A549 (cell line): ENCODE results near the gene SCNN1B. TPM values are rescaled to one million over a fixed set of nuclear protein-coding genes. Genes with fewer than 3 reads are reported as not detected.

Experiments used
- ATAC-seq, 2 experiments: fragments of 200-7000 bp in 1 of 2; fragments of >200 bp in 1 of 2; cut with Nextera tagmentation in 1 of 2; cut with Tn5 transposase in 1 of 2; 3 replicates each; pipeline versions ENCODE4 v1.8.0 to v1.9.1; 2018 to 2020; ENCODE audit warnings: mild to moderate bottlenecking in 1 of 2, moderate library complexity in 1 of 2
- CTCF ChIA-PET: fragments of 300-600 bp; sonication (Branson Sonifier 250); formaldehyde crosslinking; extraction: SDS; loops from one replicate; lab custom pipeline; 2021; ENCODE audit warnings: antibody characterized with exemption, inconsistent platforms; lab: Yijun Ruan, JAX
- POLR2A ChIA-PET: fragments of 350-600 bp; formaldehyde crosslinking; extraction: SDS; loops from one replicate; lab custom pipeline; 2021; ENCODE audit warnings: antibody characterized with exemption, inconsistent platforms; lab: Yijun Ruan, JAX
- DNase-seq, 2 experiments: peaks; one replicate each; pipeline versions ENCODE4 v3.0.0 to v3.0.0-alpha.2; 2011 to 2016; ENCODE audit warnings: low read depth in 1 of 2, low spot score in 1 of 2
- FAIRE-seq: peaks from 2 replicates; lab custom pipeline; 2011; peaks lifted over from hg19 to GRCh38; lab: Jason Lieb, UNC
- H3K27ac ChIP-seq, 2 experiments: fragments of >200 bp; sonication (Bioruptor Twin); formaldehyde crosslinking; 3 replicates each; pipeline ENCODE4 v1.5.1; 2016 to 2017
- H3K4me1 ChIP-seq: fragments of >200 bp; sonication (Bioruptor Twin); formaldehyde crosslinking; 3 replicates; pipeline ENCODE4 v1.6.1; 2016
- H3K4me2 ChIP-seq: fragments of >200 bp; sonication (Bioruptor Twin); formaldehyde crosslinking; 3 replicates; pipeline ENCODE4 v1.6.1; 2016
- H3K4me3 ChIP-seq: fragments of >200 bp; sonication (Bioruptor Twin); formaldehyde crosslinking; 3 replicates; pipeline ENCODE4 v1.5.1; 2016
- H3K9me3 ChIP-seq: fragments of >200 bp; sonication (Bioruptor Twin); formaldehyde crosslinking; 3 replicates; pipeline ENCODE4 v1.6.1; 2016
- BHLHE40 ChIP-seq: IDR thresholded peaks from 2 replicates; pipeline ENCODE4 v1.6.1; 2012; ENCODE audit warnings: low read depth, low read length, inconsistent platforms
- CHD4 ChIP-seq: fragments of 200-600 bp; sonication (generic); IDR thresholded peaks from 2 replicates; pipeline ENCODE4 v1.6.1; 2016; ENCODE audit warnings: antibody characterized with exemption, mild to moderate bottlenecking, borderline replicate concordance
- E2F6 ChIP-seq: IDR thresholded peaks from 2 replicates; pipeline ENCODE4 v1.6.1; 2012; ENCODE audit warnings: low read depth, borderline replicate concordance
- EHF ChIP-seq: fragments of 250-450 bp; sonication (Bioruptor Pico); IDR thresholded peaks from 2 replicates; pipeline ENCODE4 v1.5.0; 2020; ENCODE audit warnings: mild to moderate bottlenecking
- HDAC2 ChIP-seq: fragments of 200-600 bp; sonication (generic); IDR thresholded peaks from 2 replicates; pipeline ENCODE4 v1.6.1; 2016
- HMGXB4 ChIP-seq: fragments of 250-450 bp; sonication (Bioruptor Pico); IDR thresholded peaks from 2 replicates; pipeline ENCODE4 v1.5.0; 2021; ENCODE audit warnings: mild to moderate bottlenecking, moderate library complexity, borderline replicate concordance
- JUN ChIP-seq, 2 experiments: fragments of >200 bp; sonication (Bioruptor Twin); formaldehyde crosslinking; IDR thresholded peaks; 2 replicates in 1 of 2; 3 replicates in 1 of 2; pipeline ENCODE4 v1.6.1; 2016 to 2017
- KDM5A ChIP-seq: fragments of 200-600 bp; sonication (generic); IDR thresholded peaks from 2 replicates; pipeline ENCODE4 v1.6.1; 2016; ENCODE audit warnings: antibody characterized with exemption, mild to moderate bottlenecking
- MAZ ChIP-seq: fragments of 150-350 bp; IDR thresholded peaks from 2 replicates; pipeline ENCODE4 v1.6.1; 2014; ENCODE audit warnings: antibody characterized with exemption, low read depth, low read length, borderline replicate concordance
- NPAS2 ChIP-seq: fragments of 250-450 bp; sonication (Bioruptor Pico); IDR thresholded peaks from 2 replicates; pipeline ENCODE4 v1.8.0; 2022; ENCODE audit warnings: mild to moderate bottlenecking, moderate library complexity, borderline replicate concordance
- POLR2A ChIP-seq: IDR thresholded peaks from 2 replicates; pipeline ENCODE4 v1.6.1; 2012; ENCODE audit warnings: mild to moderate bottlenecking, low read length
- SMC3 ChIP-seq: fragments of >200 bp; sonication (Bioruptor Twin); formaldehyde crosslinking; IDR thresholded peaks from 3 replicates; pipeline ENCODE4 v1.6.1; 2018; ENCODE audit warnings: inconsistent platforms
- SREBF2 ChIP-seq: fragments of 450-650 bp; IDR thresholded peaks from 2 replicates; pipeline ENCODE4 v1.6.1; 2014; ENCODE audit warnings: mild to moderate bottlenecking, moderate library complexity
- ZFP36 ChIP-seq: fragments of 450-650 bp; IDR thresholded peaks from 2 replicates; pipeline ENCODE4 v1.6.1; 2014; ENCODE audit warnings: borderline replicate concordance; ENCODE audit not compliant: partially characterized antibody
- WGBS: methylation state at CpG from one replicate; pipeline ENCODE4 v1.1.6; 2017; ENCODE audit errors: missing lambda C conversion rate; 5-methylcytosine and 5-hydroxymethylcytosine counted together
- polyA plus RNA-seq, 4 experiments: library from polyadenylated mRNA; depleted of rRNA in 3 of 4; stranded (reverse); fragments of >200 nt; fragmentation: RNase III in 1 of 4; extraction: RNeasy Plus Mini Kit Qiagen cat#74134 plus additional on column Dnase treatment in 1 of 4; gene quantifications; 2 replicates in 3 of 4; 3 replicates in 1 of 4; pipeline ENCODE4 v1.2.3, GENCODE V29; 2011 to 2017
- TF ChIP-seq, protein P1 (sequence below): fragments of 150-350 bp; IDR thresholded peaks from 2 replicates; pipeline ENCODE4 v1.6.1; 2014; ENCODE audit warnings: low read depth, mild to moderate bottlenecking, low read length
- TF ChIP-seq, protein P2 (sequence below): fragments of 200-600 bp; sonication (generic); IDR thresholded peaks from 2 replicates; pipeline ENCODE4 v1.6.1; 2016; ENCODE audit warnings: antibody characterized with exemption, mild to moderate bottlenecking, moderate library complexity

The SCNN1B gene
- polyA plus RNA-seq, 2 of the 4 experiments (the other 2 are of a cell fraction): 0.25 TPM; not detected in 1

GRCh38 chr16:23406546-23407240 is 104.6 kb downstream of the SCNN1B start:
- CTCF ChIA-PET: interaction anchor here (0.6 kb wide), 1 partner anchor 53 kb away, joined by 3 read pairs; no protein-coding TSS in a partner anchor
- Histone ChIP-seq H3K4me1 (peaks cover 23% of the 10 kb centered on the region; the same call in 2 of the 3 replicates), H3K4me2 (no peak overlapping the region), H3K9me3 (no peaks in the 10 kb centered on the region), H3K27ac (no peak overlapping the region), H3K4me3 (no peak overlapping the region)
- no peak for DNase-seq
- no peak for FAIRE-seq
- TF ChIP-seq ZFP36 (no peak), HDAC2 (no peak), E2F6 (no peak), EHF (no peak), JUN (IDR thresholded peaks at IDR 0.05) (no peak), KDM5A (no peak), SREBF2 (no peak), MAZ (no peak)
- TF ChIP-seq, protein P1, sequence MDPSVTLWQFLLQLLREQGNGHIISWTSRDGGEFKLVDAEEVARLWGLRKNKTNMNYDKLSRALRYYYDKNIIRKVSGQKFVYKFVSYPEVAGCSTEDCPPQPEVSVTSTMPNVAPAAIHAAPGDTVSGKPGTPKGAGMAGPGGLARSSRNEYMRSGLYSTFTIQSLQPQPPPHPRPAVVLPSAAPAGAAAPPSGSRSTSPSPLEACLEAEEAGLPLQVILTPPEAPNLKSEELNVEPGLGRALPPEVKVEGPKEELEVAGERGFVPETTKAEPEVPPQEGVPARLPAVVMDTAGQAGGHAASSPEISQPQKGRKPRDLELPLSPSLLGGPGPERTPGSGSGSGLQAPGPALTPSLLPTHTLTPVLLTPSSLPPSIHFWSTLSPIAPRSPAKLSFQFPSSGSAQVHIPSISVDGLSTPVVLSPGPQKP: no peak
- POLR2A ChIA-PET: no interaction called here
- ATAC-seq: no peak
- WGBS: 85% methylated on average over 6 of the region's 6 CpGs

DNA sequence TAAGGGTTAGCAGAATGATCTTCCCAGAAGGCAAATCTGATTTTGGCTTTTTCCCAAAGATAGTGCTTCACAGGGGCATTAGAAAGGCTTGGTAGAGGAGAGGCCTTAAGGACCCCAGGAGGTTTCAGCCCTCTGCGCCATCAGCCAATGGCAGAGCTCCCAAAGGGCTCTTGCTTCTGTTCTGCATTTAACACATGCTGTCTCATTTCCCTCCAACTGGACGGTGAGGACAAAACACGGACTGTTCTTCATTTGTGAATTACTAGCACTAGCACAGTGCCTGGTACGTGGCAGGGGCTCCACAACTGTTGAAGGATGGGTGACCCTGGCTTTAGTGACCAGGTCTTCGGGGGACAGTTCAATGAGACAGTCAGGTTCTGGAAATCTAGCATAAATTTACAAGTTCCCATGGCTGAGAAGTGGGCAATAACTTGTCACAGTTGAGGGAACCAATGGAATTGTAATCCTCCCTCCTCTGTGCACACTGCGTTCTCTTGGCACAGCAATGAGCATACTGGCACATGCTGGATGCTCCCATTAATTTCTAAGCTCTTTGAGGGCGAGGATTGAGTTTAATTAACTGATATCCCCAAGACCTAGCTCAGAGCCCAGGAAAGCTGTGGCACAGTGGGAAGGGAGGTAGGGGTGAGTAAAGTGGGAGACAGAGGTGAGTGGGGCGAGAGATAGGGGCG is 105.5 kb downstream of the SCNN1B start:
- ChIA-PET CTCF (interaction anchor here (3.6 kb wide), 1 partner anchor 27 kb away, joined by 21 read pairs; no protein-coding TSS in a partner anchor), POLR2A (no interaction called here)
- Histone ChIP-seq H3K4me3 (no peak overlapping the region), H3K27ac (no peak overlapping the region), H3K9me3 (no peaks in the 10 kb centered on the region), H3K4me1 (peaks cover 23% of the 10 kb centered on the region; the same call in 2 of the 3 replicates), H3K4me2 (no peak overlapping the region)
- WGBS: 93% methylated on average over 8 of the region's 9 CpGs
- TF ChIP-seq NPAS2 (CRISPR knock-in tag) (no peak), SMC3 (no peak), BHLHE40 (no peak), ZFP36 (no peak), HMGXB4 (CRISPR knock-in tag) (no peak), CHD4 (no peak), POLR2A (no peak)
- TF ChIP-seq, protein P2, sequence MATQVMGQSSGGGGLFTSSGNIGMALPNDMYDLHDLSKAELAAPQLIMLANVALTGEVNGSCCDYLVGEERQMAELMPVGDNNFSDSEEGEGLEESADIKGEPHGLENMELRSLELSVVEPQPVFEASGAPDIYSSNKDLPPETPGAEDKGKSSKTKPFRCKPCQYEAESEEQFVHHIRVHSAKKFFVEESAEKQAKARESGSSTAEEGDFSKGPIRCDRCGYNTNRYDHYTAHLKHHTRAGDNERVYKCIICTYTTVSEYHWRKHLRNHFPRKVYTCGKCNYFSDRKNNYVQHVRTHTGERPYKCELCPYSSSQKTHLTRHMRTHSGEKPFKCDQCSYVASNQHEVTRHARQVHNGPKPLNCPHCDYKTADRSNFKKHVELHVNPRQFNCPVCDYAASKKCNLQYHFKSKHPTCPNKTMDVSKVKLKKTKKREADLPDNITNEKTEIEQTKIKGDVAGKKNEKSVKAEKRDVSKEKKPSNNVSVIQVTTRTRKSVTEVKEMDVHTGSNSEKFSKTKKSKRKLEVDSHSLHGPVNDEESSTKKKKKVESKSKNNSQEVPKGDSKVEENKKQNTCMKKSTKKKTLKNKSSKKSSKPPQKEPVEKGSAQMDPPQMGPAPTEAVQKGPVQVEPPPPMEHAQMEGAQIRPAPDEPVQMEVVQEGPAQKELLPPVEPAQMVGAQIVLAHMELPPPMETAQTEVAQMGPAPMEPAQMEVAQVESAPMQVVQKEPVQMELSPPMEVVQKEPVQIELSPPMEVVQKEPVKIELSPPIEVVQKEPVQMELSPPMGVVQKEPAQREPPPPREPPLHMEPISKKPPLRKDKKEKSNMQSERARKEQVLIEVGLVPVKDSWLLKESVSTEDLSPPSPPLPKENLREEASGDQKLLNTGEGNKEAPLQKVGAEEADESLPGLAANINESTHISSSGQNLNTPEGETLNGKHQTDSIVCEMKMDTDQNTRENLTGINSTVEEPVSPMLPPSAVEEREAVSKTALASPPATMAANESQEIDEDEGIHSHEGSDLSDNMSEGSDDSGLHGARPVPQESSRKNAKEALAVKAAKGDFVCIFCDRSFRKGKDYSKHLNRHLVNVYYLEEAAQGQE: no peak
- no peak for FAIRE-seq
- DNase-seq: no peak
- no peak for ATAC-seq
